CD4-positive, alpha-beta T cell (primary cell): ENCODE measurements around the gene SPEM1. TPM values are rescaled to one million over a fixed set of nuclear protein-coding genes. Genes with fewer than 3 reads are reported as not detected.

Experiments
- ATAC-seq: fragments of 200-7000 bp; cut with Tn5 transposase; one replicate; pipeline ENCODE4 v1.10.0; 2022; ENCODE audit warnings: mild to moderate bottlenecking; ENCODE audit not compliant: poor library complexity
- CTCF ChIA-PET: fragments of 350-600 bp; sonication (Branson Sonifier 250); formaldehyde crosslinking; loops from one replicate; lab custom pipeline; 2021; ENCODE audit warnings: antibody characterized with exemption, inconsistent platforms; lab: Charles Lee
- POLR2A ChIA-PET: fragments of 350-600 bp; sonication (Branson Sonifier 250); formaldehyde crosslinking; loops from one replicate; lab custom pipeline; 2021; ENCODE audit warnings: antibody characterized with exemption, inconsistent platforms; lab: Charles Lee
- DNase-seq, 14 experiments: peaks; one replicate each; pipeline ENCODE4 v3.0.0-alpha.2; 2013 to 2020; ENCODE audit warnings: mixed read lengths in 2 of 14
- H3K27ac ChIP-seq, 2 donors: one replicate each; pipeline versions ENCODE4 v1.5.1 to v1.7.0; 2013; ENCODE audit warnings: low read length in 2 of 2, low read depth in 1 of 2, mild to moderate bottlenecking in 1 of 2
- H3K27me3 ChIP-seq, 2 experiments: 1 replicate in 1 of 2; 2 replicates in 1 of 2; pipeline versions ENCODE4 v1.6.1 to v1.7.0; 2013; ENCODE audit warnings: low read length in 2 of 2, control low read depth in 1 of 2, mild to moderate bottlenecking in 1 of 2, moderate library complexity in 1 of 2; ENCODE audit not compliant: insufficient read depth in 2 of 2, control insufficient read depth in 1 of 2
- H3K36me3 ChIP-seq: one replicate; pipeline ENCODE4 v1.6.1; 2013; ENCODE audit warnings: low read length, control low read depth; ENCODE audit not compliant: insufficient read depth
- H3K4me1 ChIP-seq: one replicate; pipeline ENCODE4 v1.6.1; 2013; ENCODE audit warnings: low read length, control low read depth; ENCODE audit not compliant: insufficient read depth
- H3K4me3 ChIP-seq: one replicate; pipeline ENCODE4 v1.5.1; 2013; ENCODE audit warnings: mild to moderate bottlenecking, low read length, moderate library complexity
- H3K9me3 ChIP-seq, 2 experiments: 1 replicate in 1 of 2; 2 replicates in 1 of 2; pipeline versions ENCODE4 v1.6.1 to v1.7.0; 2013; ENCODE audit warnings: low read length in 2 of 2, mild to moderate bottlenecking in 2 of 2, control low read depth in 1 of 2, moderate library complexity in 1 of 2; ENCODE audit not compliant: control insufficient read depth in 1 of 2, insufficient read depth in 1 of 2
- H3K27ac Mint-ChIP-seq: one replicate; pipeline ENCODE4 v1.8.0; 2020; ENCODE audit warnings: mixed read lengths
- H3K27me3 Mint-ChIP-seq: one replicate; pipeline ENCODE4 v1.8.0; 2021; ENCODE audit warnings: mixed read lengths
- H3K36me3 Mint-ChIP-seq: one replicate; pipeline ENCODE4 v1.8.0; 2021; ENCODE audit warnings: low read depth, mixed read lengths
- H3K4me1 Mint-ChIP-seq: one replicate; pipeline ENCODE4 v1.8.0; 2021; ENCODE audit warnings: low read depth, mixed read lengths
- H3K4me3 Mint-ChIP-seq: one replicate; pipeline ENCODE4 v1.8.0; 2020; ENCODE audit warnings: mild to moderate bottlenecking, mixed read lengths
- H3K9me3 Mint-ChIP-seq: one replicate; pipeline ENCODE4 v1.8.0; 2020; ENCODE audit warnings: mixed read lengths
- intact Hi-C, 2 experiments: fragments of 100-400 bp; cut with DNase I in 1 of 2; cut with micrococcal nuclease in 1 of 2; formaldehyde crosslinking; loops; one replicate each; pipeline versions ENCODE4 v1.15.1 to v1.9.0; 2023 to 2025; cut with DNase I, micrococcal nuclease
- total RNA-seq, 174 experiments: library from RNA in 2 of 174; stranded (reverse) in 2 of 174; gene quantifications; one replicate each; pipeline ENCODE4 v1.2.3 and lab custom pipeline; 2021 to 2026
- TF ChIP-seq, protein P1 (sequence below): fragments of 200-600 bp; IDR thresholded peaks from one replicate; pipeline ENCODE4 v1.8.0; 2022; ENCODE audit warnings: antibody characterized with exemption, mild to moderate bottlenecking

Gene SPEM1
- total RNA-seq, 2 experiments from 2014 or later, result not detected

DNA sequence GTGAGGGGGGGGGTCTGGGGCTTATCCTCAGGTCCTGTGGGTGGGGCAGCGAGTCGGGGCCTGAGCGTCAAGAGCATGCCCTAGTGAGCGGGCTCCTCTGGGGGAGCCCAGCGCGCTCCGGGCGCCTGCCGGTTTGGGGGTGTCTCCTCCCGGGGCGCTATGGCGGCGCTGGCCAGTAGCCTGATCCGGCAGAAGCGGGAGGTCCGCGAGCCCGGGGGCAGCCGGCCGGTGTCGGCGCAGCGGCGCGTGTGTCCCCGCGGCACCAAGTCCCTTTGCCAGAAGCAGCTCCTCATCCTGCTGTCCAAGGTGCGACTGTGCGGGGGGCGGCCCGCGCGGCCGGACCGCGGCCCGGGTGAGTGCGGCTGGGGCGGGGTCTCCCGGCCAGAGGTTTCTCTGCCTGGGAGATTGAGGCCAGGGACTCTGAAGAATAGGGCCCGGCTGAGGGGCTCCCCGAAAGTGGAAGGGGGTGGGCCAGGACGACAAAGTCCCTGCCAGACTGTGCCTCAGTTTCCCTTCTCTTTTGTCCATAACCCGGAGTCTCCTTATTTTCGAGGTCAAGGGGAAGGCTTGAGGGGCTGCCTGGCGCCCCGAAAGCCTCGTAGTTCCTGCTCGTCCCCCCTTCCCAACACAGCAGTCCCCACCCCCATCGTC, 19.5 kb downstream of the SPEM1 start, which contains the start of gene FGF11:
Gene FGF11 (plus strand): TSS at position 51 of the 651 bp plus-strand sequence. CDS start 109 bp downstream, at position 160.
- DNase-seq (peak in 1 of 14 experiments; percentile 27), ATAC-seq (no peak)
- peaks cover 0 to 12% of the 10 kb centered on the region in 2 experiments for H3K9me3 ChIP-seq
- H3K27ac ChIP-seq, result no peak within 1 kb of the TSS
- H3K4me3 ChIP-seq, result peak within 1 kb of the TSS; percentile 39
- H3K4me1 ChIP-seq, result peaks cover 60% of the 10 kb centered on the region
- Mint-ChIP-seq H3K4me1 (peaks cover 50% of the 10 kb centered on the region), H3K9me3 (no peaks in the 10 kb centered on the region), H3K36me3 (peaks cover 4% of the 10 kb centered on the region), H3K27ac (peak within 1 kb of the TSS; percentile 45), H3K27me3 (peaks cover 59% of the 10 kb centered on the region), H3K4me3 (peak within 1 kb of the TSS; percentile 88)
- CTCF ChIA-PET, result interaction anchor here (1.9 kb wide), 1 partner anchor 84 kb away, joined by 5 read pairs; no protein-coding TSS in a partner anchor
- POLR2A ChIA-PET, result interaction anchor here (1.0 to 9.0 kb wide), 5 partner anchors 14 to 84 kb away, joined by 3 to 156 read pairs (median 8); partner anchors contain the start of genes POLR2A, SLC35G6 and ZBTB4
- H3K27me3 ChIP-seq, result peaks cover 54 to 62% of the 10 kb centered on the region in 2 experiments
- TF ChIP-seq, protein P1, sequence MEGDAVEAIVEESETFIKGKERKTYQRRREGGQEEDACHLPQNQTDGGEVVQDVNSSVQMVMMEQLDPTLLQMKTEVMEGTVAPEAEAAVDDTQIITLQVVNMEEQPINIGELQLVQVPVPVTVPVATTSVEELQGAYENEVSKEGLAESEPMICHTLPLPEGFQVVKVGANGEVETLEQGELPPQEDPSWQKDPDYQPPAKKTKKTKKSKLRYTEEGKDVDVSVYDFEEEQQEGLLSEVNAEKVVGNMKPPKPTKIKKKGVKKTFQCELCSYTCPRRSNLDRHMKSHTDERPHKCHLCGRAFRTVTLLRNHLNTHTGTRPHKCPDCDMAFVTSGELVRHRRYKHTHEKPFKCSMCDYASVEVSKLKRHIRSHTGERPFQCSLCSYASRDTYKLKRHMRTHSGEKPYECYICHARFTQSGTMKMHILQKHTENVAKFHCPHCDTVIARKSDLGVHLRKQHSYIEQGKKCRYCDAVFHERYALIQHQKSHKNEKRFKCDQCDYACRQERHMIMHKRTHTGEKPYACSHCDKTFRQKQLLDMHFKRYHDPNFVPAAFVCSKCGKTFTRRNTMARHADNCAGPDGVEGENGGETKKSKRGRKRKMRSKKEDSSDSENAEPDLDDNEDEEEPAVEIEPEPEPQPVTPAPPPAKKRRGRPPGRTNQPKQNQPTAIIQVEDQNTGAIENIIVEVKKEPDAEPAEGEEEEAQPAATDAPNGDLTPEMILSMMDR, result no peak
- H3K36me3 ChIP-seq, result no peaks in the 10 kb centered on the region
- intact Hi-C loops, result loop anchor here (1.0 to 10.0 kb wide), 7 partner anchors 15 to 392 kb away; partner anchors contain the start of genes CTDNEP1 (in 1 of the 2), EIF5A (in 1 of the 2), ELP5 (in 1 of the 2) and KCTD11 (in 1 of the 2)

DNA sequence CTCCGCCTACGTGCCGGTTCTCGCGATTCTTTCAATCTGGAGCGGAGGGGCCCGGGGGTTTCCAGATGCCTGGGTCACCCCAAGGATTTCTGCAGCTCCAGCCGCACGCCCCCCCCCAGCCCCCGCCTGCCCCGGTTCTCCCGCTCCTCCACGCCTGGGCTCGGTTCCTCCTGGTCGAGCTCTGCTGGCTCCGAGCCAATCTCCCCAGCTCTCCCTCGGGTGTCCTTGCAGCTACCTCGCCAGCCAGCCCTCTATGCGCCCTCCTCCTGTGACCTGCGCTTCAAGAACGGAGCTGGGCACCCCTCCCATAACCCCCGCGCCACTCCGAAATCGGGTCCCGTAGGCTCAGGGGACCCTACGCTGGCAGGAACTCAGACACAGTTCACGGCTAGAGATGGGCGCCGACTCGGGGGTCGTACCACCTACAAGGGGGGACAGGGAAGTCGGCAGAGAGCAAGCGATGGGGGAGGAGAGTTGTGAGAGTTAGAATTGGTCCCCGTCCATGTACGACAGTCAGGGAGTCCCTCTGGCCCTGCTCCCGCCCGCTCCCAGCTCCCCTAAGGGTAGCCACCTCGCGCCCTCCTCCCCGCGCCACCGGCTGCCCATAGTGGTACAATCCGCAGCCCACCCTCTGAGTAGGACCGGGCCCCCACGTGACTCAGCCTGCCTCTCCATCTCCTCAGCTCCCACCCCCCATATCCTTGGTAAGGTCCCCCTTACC, 20.1 kb downstream of the SPEM1 start:
- peaks cover 2% of the 10 kb centered on the region for H3K36me3 Mint-ChIP-seq
- peaks cover 48% of the 10 kb centered on the region for H3K4me1 Mint-ChIP-seq
- peak overlapping the region; percentile 31 for H3K4me3 ChIP-seq
- peaks cover 64% of the 10 kb centered on the region for H3K4me1 ChIP-seq
- H3K27ac Mint-ChIP-seq, result peak overlapping the region; percentile 45
- ChIA-PET CTCF (interaction anchor here (0.7 to 1.9 kb wide), 3 partner anchors 44 to 394 kb away, joined by 3 to 5 read pairs (median 3); partner anchors contain the start of gene POLR2A), POLR2A (interaction anchor here (0.7 to 9.0 kb wide), 9 partner anchors 13 to 246 kb away, joined by 3 to 156 read pairs (median 5); partner anchors contain the start of genes POLR2A, SLC35G6, SOX15 and TP53)
- no peaks in the 10 kb centered on the region for H3K36me3 ChIP-seq
- H3K4me3 Mint-ChIP-seq, result peak overlapping the region; percentile 88
- peaks cover 0 to 16% of the 10 kb centered on the region in 2 experiments for H3K9me3 ChIP-seq
- DNase-seq (peak in 7 of 14 experiments; percentile 14 to 61 (median 34)), ATAC-seq (no peak)
- TF ChIP-seq, protein P1, result no peak
- H3K9me3 Mint-ChIP-seq, result no peaks in the 10 kb centered on the region
- intact Hi-C loops, result no loop called here
- peaks cover 62% of the 10 kb centered on the region for H3K27me3 Mint-ChIP-seq
- H3K27me3 ChIP-seq, result peaks cover 60 to 68% of the 10 kb centered on the region in 2 experiments
- no peak overlapping the region for H3K27ac ChIP-seq

DNA sequence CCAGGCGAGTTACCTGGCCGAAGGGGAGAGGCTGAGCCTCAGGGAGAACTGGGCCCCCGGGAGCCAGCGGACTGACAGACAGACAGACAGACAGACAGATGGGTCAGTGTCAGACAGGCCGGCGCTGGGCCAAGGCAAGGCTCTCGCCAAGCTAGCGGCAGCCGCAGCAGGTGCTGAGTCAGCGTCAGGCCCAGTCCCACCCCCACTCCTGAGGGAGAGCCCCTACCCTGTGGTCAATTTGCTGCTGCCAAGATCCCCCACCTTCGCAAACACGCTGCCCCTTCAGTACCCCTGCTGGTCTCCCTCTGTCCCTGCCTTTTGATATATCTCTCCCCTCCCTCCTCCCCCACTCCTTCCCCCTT, 20.7 kb downstream of the SPEM1 start:
- Mint-ChIP-seq H3K4me1 (peaks cover 51% of the 10 kb centered on the region), H3K4me3 (peak overlapping the region; percentile 45), H3K9me3 (no peaks in the 10 kb centered on the region), H3K36me3 (no peaks in the 10 kb centered on the region), H3K27ac (no peak overlapping the region), H3K27me3 (peaks cover 68% of the 10 kb centered on the region)
- Histone ChIP-seq H3K27ac (no peak overlapping the region), H3K36me3 (no peaks in the 10 kb centered on the region), H3K4me3 (no peak overlapping the region), H3K4me1 (peaks cover 65% of the 10 kb centered on the region), H3K9me3 (peaks cover 0 to 21% of the 10 kb centered on the region in 2 experiments), H3K27me3 (peaks cover 65 to 73% of the 10 kb centered on the region in 2 experiments)
- ChIA-PET CTCF (interaction anchor here (0.7 to 1.9 kb wide), 3 partner anchors 44 to 395 kb away, joined by 3 to 5 read pairs (median 3); partner anchors contain the start of gene POLR2A), POLR2A (interaction anchor here (0.7 to 9.0 kb wide), 10 partner anchors 13 to 246 kb away, joined by 3 to 156 read pairs (median 6); partner anchors contain the start of genes ACAP1, POLR2A, SLC35G6 and SOX15)
- no peak for ATAC-seq
- intact Hi-C loops, result no loop called here
- TF ChIP-seq, protein P1, result no peak
- peak in 2 of 14 experiments; percentile 48 to 51 for DNase-seq
